Kidney epithelial cell (primary cell): ENCODE results near the gene ZNF14. TPM values are rescaled to one million over a fixed set of nuclear protein-coding genes. Genes with fewer than 3 reads are reported as not detected.
"Not testable (repeated sequence)": the region's sequence is repeated elsewhere in the genome, so short reads cannot be mapped to it uniquely, and the experiment has no call there.

ENCODE experiments used
- DNase-seq: peaks from one replicate; pipeline ENCODE4 v3.0.0-alpha.2; 2010; ENCODE audit warnings: low read depth
- H3K27me3 ChIP-seq: 2 replicates; pipeline ENCODE4 v1.6.0; 2011; ENCODE audit warnings: low read length; ENCODE audit not compliant: control insufficient read depth, insufficient read depth
- H3K36me3 ChIP-seq: 2 replicates; pipeline ENCODE4 v1.5.1; 2011; ENCODE audit warnings: low read length; ENCODE audit not compliant: control insufficient read depth, insufficient read depth
- H3K4me3 ChIP-seq: 2 replicates; pipeline ENCODE4 v1.5.1; 2011; ENCODE audit warnings: low read depth, mild to moderate bottlenecking, control low read depth, low read length
- total RNA-seq: library from RNA; depleted of rRNA; stranded (reverse); fragments of >200 nt; gene quantifications from 2 replicates; pipeline ENCODE4 v1.2.3, GENCODE V29; 2015
- TF ChIP-seq, protein P1 (sequence below): IDR thresholded peaks from 2 replicates; pipeline ENCODE4 v1.5.1; 2011; ENCODE audit warnings: mild to moderate bottlenecking, moderate library complexity, low read length, control low read depth, inconsistent platforms; ENCODE audit not compliant: insufficient read depth, poor library complexity, severe bottlenecking

The ZNF14 gene
- 2.7 and 4.0 TPM in 2 replicates for total RNA-seq

DNA sequence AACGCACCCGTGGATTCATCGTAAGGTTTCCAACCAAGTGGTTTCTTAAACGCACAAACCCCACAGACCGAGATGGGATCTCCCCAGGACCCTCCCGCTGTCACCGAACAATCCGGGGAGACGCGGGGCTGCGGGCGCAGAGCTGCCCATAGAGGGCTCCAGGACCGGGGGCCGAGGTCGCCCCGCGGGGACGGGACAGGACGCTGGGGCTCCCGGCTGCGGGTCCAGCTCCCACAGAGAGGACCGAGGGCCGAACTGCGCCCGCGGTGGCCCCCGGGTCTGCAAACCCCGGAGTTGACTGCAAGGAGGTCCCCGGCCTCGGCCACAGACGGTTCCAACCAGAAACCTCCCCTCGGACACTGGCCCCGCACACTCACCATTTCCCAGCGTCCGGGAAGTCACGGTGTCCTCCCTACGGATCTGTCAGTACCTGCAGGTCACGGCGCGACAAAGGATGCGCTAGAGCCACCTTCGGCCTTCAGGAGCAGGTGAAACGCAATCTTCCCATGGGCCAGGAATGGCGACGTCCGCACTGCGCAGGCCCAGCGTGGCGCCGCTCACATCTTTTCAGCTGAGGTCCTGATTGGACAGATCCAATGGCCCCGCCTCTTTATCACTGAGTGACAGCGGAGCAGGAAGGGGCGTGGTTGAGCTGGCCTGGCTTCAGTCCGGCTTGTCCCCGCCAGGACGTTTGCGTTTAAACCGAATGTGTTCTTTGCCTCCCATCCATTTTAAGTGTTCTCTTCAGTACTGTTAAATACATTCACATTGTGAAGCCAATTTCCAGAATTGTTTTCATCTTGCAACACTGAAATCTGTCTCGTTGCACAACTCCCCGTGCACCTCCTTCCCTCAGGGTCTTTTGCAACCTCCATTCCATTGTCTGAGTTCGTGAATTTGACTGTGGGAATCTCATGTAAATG, at the start of gene ZNF14:
ZNF14 (minus strand) TSS at position 534 of the 923 bp plus-strand sequence; CDS start at position 380, 154 bp downstream.
- DNase-seq, result peak; percentile 69
- peak within 1 kb of the TSS; percentile 96 for H3K4me3 ChIP-seq
- TF ChIP-seq, protein P1, sequence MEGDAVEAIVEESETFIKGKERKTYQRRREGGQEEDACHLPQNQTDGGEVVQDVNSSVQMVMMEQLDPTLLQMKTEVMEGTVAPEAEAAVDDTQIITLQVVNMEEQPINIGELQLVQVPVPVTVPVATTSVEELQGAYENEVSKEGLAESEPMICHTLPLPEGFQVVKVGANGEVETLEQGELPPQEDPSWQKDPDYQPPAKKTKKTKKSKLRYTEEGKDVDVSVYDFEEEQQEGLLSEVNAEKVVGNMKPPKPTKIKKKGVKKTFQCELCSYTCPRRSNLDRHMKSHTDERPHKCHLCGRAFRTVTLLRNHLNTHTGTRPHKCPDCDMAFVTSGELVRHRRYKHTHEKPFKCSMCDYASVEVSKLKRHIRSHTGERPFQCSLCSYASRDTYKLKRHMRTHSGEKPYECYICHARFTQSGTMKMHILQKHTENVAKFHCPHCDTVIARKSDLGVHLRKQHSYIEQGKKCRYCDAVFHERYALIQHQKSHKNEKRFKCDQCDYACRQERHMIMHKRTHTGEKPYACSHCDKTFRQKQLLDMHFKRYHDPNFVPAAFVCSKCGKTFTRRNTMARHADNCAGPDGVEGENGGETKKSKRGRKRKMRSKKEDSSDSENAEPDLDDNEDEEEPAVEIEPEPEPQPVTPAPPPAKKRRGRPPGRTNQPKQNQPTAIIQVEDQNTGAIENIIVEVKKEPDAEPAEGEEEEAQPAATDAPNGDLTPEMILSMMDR, result peak; percentile 21
- no peaks in the 10 kb centered on the region for H3K27me3 ChIP-seq
- no peaks in the 10 kb centered on the region for H3K36me3 ChIP-seq

DNA sequence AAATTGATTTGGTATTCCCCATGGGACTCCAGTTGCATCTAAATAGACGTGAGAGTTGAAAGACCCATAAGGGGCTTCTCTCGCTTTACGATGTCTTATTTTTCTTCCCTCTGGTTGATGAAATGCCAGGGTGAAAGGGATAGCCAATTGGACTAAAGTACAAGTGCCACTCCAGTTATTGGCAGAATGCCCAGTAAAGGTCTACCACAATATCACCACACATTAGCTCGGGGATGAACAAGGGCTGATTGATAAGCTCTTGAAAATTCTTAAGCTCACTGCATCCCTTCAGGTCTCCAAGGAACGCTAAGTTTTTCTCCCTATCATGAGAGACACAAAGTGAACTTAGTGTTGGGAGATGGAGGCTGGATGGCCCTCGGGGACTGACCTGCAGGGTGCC, 48.9 kb upstream of the ZNF14 start:
- not testable (repeated sequence) for H3K27me3 ChIP-seq, H3K4me3 ChIP-seq, DNase-seq, H3K36me3 ChIP-seq

DNA sequence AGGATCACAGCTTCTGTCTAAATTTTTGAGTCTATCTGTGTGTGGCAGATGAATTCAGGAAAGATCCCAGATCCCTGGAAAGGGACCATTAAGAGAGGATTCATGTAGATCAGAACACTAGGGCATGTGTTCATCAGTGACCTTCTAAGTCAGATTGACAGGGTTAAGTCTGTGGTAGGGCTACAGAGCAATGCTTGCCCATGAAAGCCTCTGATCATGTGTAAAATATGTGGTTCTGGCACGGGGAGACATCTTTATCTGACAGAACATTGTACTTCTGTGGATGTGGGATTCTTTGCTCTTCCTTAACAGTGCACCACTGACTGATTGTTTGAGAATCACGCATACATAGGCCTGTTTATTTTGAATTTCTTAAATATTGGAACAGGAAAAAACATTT, 45.8 kb upstream of the ZNF14 start:
- Histone ChIP-seq H3K36me3 (no peaks in the 10 kb centered on the region), H3K4me3 (no peak overlapping the region), H3K27me3 (no peaks in the 10 kb centered on the region)
- TF ChIP-seq, protein P1, result no peak
- no peak for DNase-seq

DNA sequence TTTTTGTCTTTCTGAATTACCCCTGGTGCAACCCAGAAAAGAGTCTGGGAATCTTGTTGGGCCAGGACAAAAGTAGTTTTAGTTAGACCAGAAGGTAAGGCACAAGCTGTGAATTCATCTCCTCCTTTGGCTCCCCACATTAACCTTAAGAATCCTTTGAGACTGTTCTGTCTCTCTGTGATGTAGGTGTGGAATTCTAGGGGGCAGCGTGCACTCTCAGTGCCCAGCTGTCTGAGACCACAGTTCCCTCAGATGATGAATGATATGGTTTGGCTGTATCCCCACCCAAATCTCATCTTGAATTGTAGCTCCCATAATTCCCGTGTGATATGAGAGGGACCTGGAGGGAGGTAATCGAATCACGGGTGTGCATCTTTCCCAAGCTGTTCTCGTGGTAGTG, 44.8 kb upstream of the ZNF14 start:
- Histone ChIP-seq H3K27me3 (no peaks in the 10 kb centered on the region), H3K36me3 (no peaks in the 10 kb centered on the region), H3K4me3 (no peak overlapping the region)
- TF ChIP-seq, protein P1, result no peak
- no peak for DNase-seq

DNA sequence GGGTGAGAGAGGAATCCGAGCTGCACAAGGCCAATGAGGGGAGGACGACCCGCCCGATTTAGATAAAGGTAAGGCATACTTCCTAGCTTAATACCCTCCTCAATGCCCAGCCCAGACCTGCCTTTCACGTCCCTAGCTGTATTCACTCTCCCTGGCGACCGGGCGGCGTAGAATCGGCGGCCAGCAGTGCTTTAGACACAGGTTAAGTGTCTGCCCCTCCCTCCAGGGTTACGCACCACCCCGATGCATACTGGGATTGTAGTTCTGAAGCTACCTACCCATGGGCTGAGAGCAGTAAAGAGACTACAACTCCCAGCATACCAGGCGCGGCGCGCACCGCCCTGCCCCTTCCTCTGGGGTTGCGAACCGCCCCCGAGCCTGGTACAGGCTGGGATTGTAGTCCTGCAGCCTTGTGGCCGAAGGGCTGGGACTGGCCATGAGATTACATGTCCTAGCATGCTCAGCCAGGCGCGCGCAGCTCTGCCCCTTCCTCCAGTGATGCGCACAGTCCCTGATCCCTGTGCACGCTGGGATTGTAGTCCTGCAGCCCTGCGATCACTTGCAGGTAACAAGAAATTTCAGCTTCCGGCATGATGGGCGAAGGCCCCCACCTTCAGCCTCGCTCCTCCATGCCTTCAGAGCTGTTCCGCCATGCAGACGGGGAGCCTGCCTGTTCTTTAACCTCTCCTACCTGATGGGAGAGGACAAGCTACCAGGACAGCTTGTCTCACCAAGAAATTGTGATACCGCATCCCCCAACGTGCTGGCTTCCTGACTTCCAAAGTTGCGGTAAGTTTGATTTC, 43.5 kb upstream of the ZNF14 start:
- no peaks in the 10 kb centered on the region for H3K27me3 ChIP-seq
- H3K36me3 ChIP-seq, result no peaks in the 10 kb centered on the region
- TF ChIP-seq, protein P1, result no peak
- DNase-seq, result peak; percentile 96
- peak overlapping the region; percentile 79 for H3K4me3 ChIP-seq

DNA sequence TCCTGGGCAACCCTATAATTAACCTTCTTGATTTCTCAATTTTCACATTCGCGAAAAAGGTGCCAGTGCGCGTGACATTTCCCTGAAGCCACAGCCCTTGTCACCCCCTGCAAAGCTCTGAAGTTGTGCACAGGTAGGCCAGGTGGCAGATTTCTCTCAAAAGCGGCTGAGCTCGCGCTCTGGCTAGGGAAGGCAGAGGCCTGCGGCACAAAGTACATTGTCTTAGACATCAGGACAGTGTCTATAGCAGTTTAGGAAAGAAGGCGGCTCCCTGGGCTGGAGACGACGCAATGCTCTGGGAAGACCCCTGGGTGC, 42.9 kb upstream of the ZNF14 start:
- TF ChIP-seq, protein P1, result no peak
- Histone ChIP-seq H3K27me3 (no peaks in the 10 kb centered on the region), H3K36me3 (no peaks in the 10 kb centered on the region), H3K4me3 (peak overlapping the region; percentile 79)
- no peak for DNase-seq
